Tibial nerve (tissue), 4 donors: ENCODE measurements around the gene CORO1C.
"Not testable (repeated sequence)": the region's sequence is repeated elsewhere in the genome, so short reads cannot be mapped to it uniquely, and the experiment has no call there.

Experiments used
- EP300 ChIP-seq, 2 donors: sonication (generic); formaldehyde crosslinking; IDR thresholded peaks; one replicate each; pipeline ENCODE4 v1.6.1; 2017; ENCODE audit warnings: antibody characterized with exemption in 2 of 2, mild to moderate bottlenecking in 1 of 2
- POLR2A ChIP-seq, 2 donors: fragments of 450-650 bp; IDR thresholded peaks; one replicate each; pipeline ENCODE4 v1.6.1; 2017; ENCODE audit warnings: antibody characterized with exemption in 2 of 2, mild to moderate bottlenecking in 2 of 2, moderate library complexity in 2 of 2
- TF ChIP-seq, protein P1 (sequence below), 5 experiments: fragments of 200-600 bp in 3 of 5; fragments of 450-650 bp in 2 of 5; sonication (generic) in 3 of 5; IDR thresholded peaks; one replicate each; pipeline ENCODE4 v1.5.1; 2016 to 2019; ENCODE audit warnings: antibody characterized with exemption in 5 of 5, mild to moderate bottlenecking in 3 of 5, moderate library complexity in 2 of 5

DNA sequence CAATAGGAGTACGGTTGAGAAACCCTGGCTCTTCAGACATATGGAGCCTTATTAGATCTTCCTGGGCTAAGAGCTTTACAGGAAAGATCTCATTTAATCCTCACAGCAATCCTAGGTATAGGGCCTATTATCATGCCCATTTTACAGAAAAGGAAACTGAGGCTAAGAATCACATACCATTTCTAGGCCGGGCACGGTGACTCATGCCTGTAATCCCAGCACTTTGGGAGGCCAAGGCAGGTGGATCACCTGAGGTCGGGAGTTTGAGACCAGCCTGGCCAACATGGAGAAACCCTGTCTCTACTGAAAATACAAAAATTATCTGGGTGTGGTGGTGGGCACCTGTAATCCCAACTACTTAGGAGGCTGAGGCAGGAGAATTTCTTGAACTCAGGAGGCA is 19.7 kb upstream of the CORO1C start:
- TF ChIP-seq, protein P1, sequence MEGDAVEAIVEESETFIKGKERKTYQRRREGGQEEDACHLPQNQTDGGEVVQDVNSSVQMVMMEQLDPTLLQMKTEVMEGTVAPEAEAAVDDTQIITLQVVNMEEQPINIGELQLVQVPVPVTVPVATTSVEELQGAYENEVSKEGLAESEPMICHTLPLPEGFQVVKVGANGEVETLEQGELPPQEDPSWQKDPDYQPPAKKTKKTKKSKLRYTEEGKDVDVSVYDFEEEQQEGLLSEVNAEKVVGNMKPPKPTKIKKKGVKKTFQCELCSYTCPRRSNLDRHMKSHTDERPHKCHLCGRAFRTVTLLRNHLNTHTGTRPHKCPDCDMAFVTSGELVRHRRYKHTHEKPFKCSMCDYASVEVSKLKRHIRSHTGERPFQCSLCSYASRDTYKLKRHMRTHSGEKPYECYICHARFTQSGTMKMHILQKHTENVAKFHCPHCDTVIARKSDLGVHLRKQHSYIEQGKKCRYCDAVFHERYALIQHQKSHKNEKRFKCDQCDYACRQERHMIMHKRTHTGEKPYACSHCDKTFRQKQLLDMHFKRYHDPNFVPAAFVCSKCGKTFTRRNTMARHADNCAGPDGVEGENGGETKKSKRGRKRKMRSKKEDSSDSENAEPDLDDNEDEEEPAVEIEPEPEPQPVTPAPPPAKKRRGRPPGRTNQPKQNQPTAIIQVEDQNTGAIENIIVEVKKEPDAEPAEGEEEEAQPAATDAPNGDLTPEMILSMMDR (IDR thresholded peaks at IDR 0.05) = not testable (repeated sequence)
- TF ChIP-seq EP300, POLR2A (IDR thresholded peaks at IDR 0.05): not testable (repeated sequence)
